GM12878 (cell line): ENCODE measurements around the gene BMAL1. TPM values are rescaled to one million over a fixed set of nuclear protein-coding genes. Genes with fewer than 3 reads are reported as not detected.
A peak's percentile ranks its signal among the peaks of the same experiment; 100 is the strongest.

ENCODE experiments used
- ATAC-seq: fragments of 200-7000 bp; cut with Tn5 transposase; 3 replicates; pipeline ENCODE4 v1.9.1; 2020; ENCODE audit warnings: mild to moderate bottlenecking, moderate library complexity
- BruUV-seq: library from RNA; stranded (reverse); fragments of 400-500 nt; replicated peaks from 2 replicates; lab custom pipeline; 2021; lab: Mats Ljungman, UMichigan
- CTCF ChIA-PET: fragments of 300-600 bp; sonication (Branson Sonifier 250); formaldehyde crosslinking; extraction: SDS; loops from one replicate; lab custom pipeline; 2021; ENCODE audit warnings: inconsistent platforms; lab: Yijun Ruan, JAX
- POLR2A ChIA-PET: fragments of 350-600 bp; formaldehyde crosslinking; extraction: SDS; loops from one replicate; lab custom pipeline; 2021; ENCODE audit warnings: inconsistent platforms; lab: Charles Lee
- RAD21 ChIA-PET: fragments of 300-600 bp; sonication (Branson Sonifier 250); formaldehyde crosslinking; loops from one replicate; lab custom pipeline; 2023; ENCODE audit warnings: antibody characterized with exemption; ENCODE audit not compliant: unreplicated experiment; lab: Charles Lee
- SMC1A ChIA-PET: fragments of 300-600 bp; sonication (Branson Sonifier 250); formaldehyde crosslinking; loops from one replicate; lab custom pipeline; 2023; ENCODE audit not compliant: unreplicated experiment, uncharacterized antibody; lab: Charles Lee
- DNase-seq: peaks from one replicate; pipeline ENCODE4 v3.0.0-alpha.2; 2011; ENCODE audit warnings: low read depth, low spot score
- FAIRE-seq: peaks from 3 replicates; lab custom pipeline; 2011; peaks lifted over from hg19 to GRCh38; lab: Jason Lieb, UNC
- H2AFZ ChIP-seq: 2 replicates; pipeline ENCODE4 v1.6.0; 2011; ENCODE audit warnings: low read depth, low read length, control low read depth; ENCODE audit not compliant: control insufficient read depth
- H3K27ac ChIP-seq: 2 replicates; pipeline ENCODE4 v1.5.1; 2011; ENCODE audit warnings: control low read depth; ENCODE audit not compliant: control insufficient read depth, insufficient read depth
- H3K27me3 ChIP-seq, 2 experiments: replicated peaks in 1 of 2; 2 replicates each; pipeline versions ENCODE4 v1.6.0 to v1.6.1; 2011; ENCODE audit warnings: low read length in 1 of 2; ENCODE audit not compliant: control insufficient read depth in 2 of 2, insufficient read depth in 2 of 2
- H3K36me3 ChIP-seq, 2 experiments: 2 replicates each; pipeline ENCODE4 v1.5.1; 2011; ENCODE audit warnings: low read length in 1 of 2; ENCODE audit not compliant: control insufficient read depth in 2 of 2, insufficient read depth in 2 of 2
- H3K4me1 ChIP-seq: 2 replicates; pipeline ENCODE4 v1.6.1; 2011; ENCODE audit warnings: mild to moderate bottlenecking, low read length, moderate library complexity, mixed read lengths; ENCODE audit not compliant: control insufficient read depth, insufficient read depth
- H3K4me2 ChIP-seq: 2 replicates; pipeline ENCODE4 v1.6.0; 2011; ENCODE audit warnings: control low read depth; ENCODE audit not compliant: control insufficient read depth, insufficient read depth
- H3K4me3 ChIP-seq: fragments of 200-600 bp; sonication (generic); 2 replicates; pipeline ENCODE4 v1.5.1; 2016
- H3K79me2 ChIP-seq: 2 replicates; pipeline ENCODE4 v1.6.0; 2011; ENCODE audit warnings: low read length; ENCODE audit not compliant: control insufficient read depth, insufficient read depth
- H3K9ac ChIP-seq: 2 replicates; pipeline ENCODE4 v1.8.0; 2011; ENCODE audit warnings: low read length, control low read depth, mixed read lengths; ENCODE audit not compliant: control insufficient read depth, insufficient read depth
- H3K9me3 ChIP-seq: replicated peaks from 3 replicates; pipeline ENCODE4 v1.5.1; 2011; ENCODE audit warnings: mild to moderate bottlenecking, low read length; ENCODE audit not compliant: control insufficient read depth, insufficient read depth
- H4K20me1 ChIP-seq: 2 replicates; pipeline ENCODE4 v1.6.0; 2011; ENCODE audit not compliant: control insufficient read depth, insufficient read depth
- FOS ChIP-seq: IDR thresholded peaks from 3 replicates; pipeline ENCODE4 v1.6.1; 2011; ENCODE audit warnings: borderline replicate concordance; ENCODE audit not compliant: insufficient read length; ENCODE audit errors: extremely low read depth
- HSF1 ChIP-seq: fragments of 150-350 bp; IDR thresholded peaks from 2 replicates; pipeline ENCODE4 v1.6.1; 2014; ENCODE audit warnings: mild to moderate bottlenecking, low read depth, low read length
- IKZF1 ChIP-seq: fragments of 450-650 bp; conservative IDR thresholded peaks from 2 replicates; pipeline ENCODE4 v1.6.1; 2017; ENCODE audit warnings: antibody characterized with exemption, mild to moderate bottlenecking
- IKZF2 ChIP-seq, 2 experiments: fragments of 450-650 bp; IDR thresholded peaks; 2 replicates each; pipeline ENCODE4 v1.6.1; 2017; ENCODE audit warnings: mild to moderate bottlenecking in 2 of 2, moderate library complexity in 2 of 2
- IRF4 ChIP-seq: IDR thresholded peaks from 2 replicates; pipeline ENCODE4 v1.6.1; 2011; ENCODE audit warnings: low read depth, low read length
- KLF5 ChIP-seq: fragments of 450-650 bp; IDR thresholded peaks from 2 replicates; pipeline ENCODE4 v1.6.1; 2014; ENCODE audit warnings: mild to moderate bottlenecking; ENCODE audit not compliant: partially characterized antibody
- MAX ChIP-seq: IDR thresholded peaks from 2 replicates; pipeline ENCODE4 v1.6.1; 2012; ENCODE audit warnings: low read depth, low read length, improper control_type of control experiment
- SMC3 ChIP-seq: IDR thresholded peaks from 2 replicates; pipeline ENCODE4 v1.6.1; 2011; ENCODE audit warnings: low read length, improper control_type of control experiment, borderline replicate concordance
- SUZ12 ChIP-seq: fragments of 200-600 bp; sonication (generic); IDR thresholded peaks from one replicate; pipeline ENCODE4 v1.6.1; 2018; ENCODE audit warnings: antibody characterized with exemption, mild to moderate bottlenecking; ENCODE audit not compliant: unreplicated experiment
- TCF7 ChIP-seq: IDR thresholded peaks from 2 replicates; pipeline ENCODE4 v1.6.1; 2014; ENCODE audit warnings: antibody characterized with exemption, borderline replicate concordance
- ZNF24 ChIP-seq: fragments of 450-650 bp; IDR thresholded peaks from 2 replicates; pipeline ENCODE4 v1.6.1; 2017; ENCODE audit warnings: antibody characterized with exemption, mild to moderate bottlenecking
- WGBS: methylation state at CpG from one replicate; pipeline ENCODE4 v1.1.6; 2016; ENCODE audit warnings: low lambda C conversion rate; ENCODE audit not compliant: insufficient replicate concordance, insufficient coverage; ENCODE audit errors: missing lambda C conversion rate; 5-methylcytosine and 5-hydroxymethylcytosine counted together
- in situ Hi-C: fragments of 300-500 bp; cut with MboI; formaldehyde crosslinking; loops from 9 replicates; pipeline ENCODE4 v1.14.3; 2018; ENCODE audit warnings: mixed read lengths
- intact Hi-C: fragments of 100-400 bp; cut with micrococcal nuclease; formaldehyde crosslinking; loops from one replicate; pipeline ENCODE4 v1.14.2; 2022; ENCODE audit not compliant: unreplicated experiment
- polyA plus RNA-seq, 11 experiments: library from polyadenylated mRNA; depleted of rRNA in 4 of 11; unstranded in 6 of 11; stranded (reverse) in 5 of 11; fragments of >200 nt; fragmentation: Nextera tagmentation in 4 of 11; fragmentation: Illumina TruSeq in 1 of 11; extraction: Ambion mirVana in 4 of 11; extraction: Trizol in 1 of 11; gene quantifications; 1 replicate in 1 of 11; 2 replicates in 10 of 11; pipeline versions ENCODE4 v1.2.1 to v1.2.3, GENCODE V29; 2011 to 2016; ENCODE audit warnings: inconsistent platforms in 2 of 11, missing spikeins in 2 of 11, low read depth in 1 of 11
- total RNA-seq, 4 experiments: library from RNA; depleted of rRNA in 3 of 4; stranded (reverse); fragments of >200 nt in 3 of 4; fragmentation: Illumina TruSeq in 1 of 4; extraction: Trizol in 1 of 4; gene quantifications; 2 replicates each; pipeline versions ENCODE4 v1.2.1 to v1.2.3, GENCODE V29; 2013 to 2021

BMAL1 gene
- total and polyA plus RNA-seq, 10 of the 15 experiments (the other 5 are each of a cell fraction or from before 2014, with no cell fraction given) = 3.5 to 40.6 (median 13.6) TPM

- TF ChIP-seq SUZ12 = no peak
- no peak for TF ChIP-seq KLF5
- TF ChIP-seq HSF1 = no peak
Observed at GRCh38 chr11:13286279-13286821, 8.8 kb downstream of the BMAL1 start (continued).

- Histone ChIP-seq H3K4me1 (peaks cover 3% of the 10 kb centered on the region; the same call in 1 of the 2 replicates), H3K9me3 (no peaks in the 10 kb centered on the region)
- SMC1A ChIA-PET = interaction anchor here (0.6 to 6.4 kb wide), 15 partner anchors 8 to 998 kb away, joined by 3 to 85 read pairs (median 5); no protein-coding TSS in a partner anchor
- peak; percentile 69 for ATAC-seq
- TF ChIP-seq IKZF1 = peak; percentile 12; the same call in 1 of the 2 replicates
- TF ChIP-seq IKZF2 (IDR thresholded peaks at IDR 0.05) = peak; percentile 9 to 16; a peak in 1 of 4 replicates
- no peak for TF ChIP-seq SMC3
- TF ChIP-seq FOS = no peak
- TF ChIP-seq IRF4 = no peak
- no peak for TF ChIP-seq TCF7
- TF ChIP-seq MAX = no peak
- 0 out of 2 replicates have a peak, but pooled peaks have one; percentile 10 for TF ChIP-seq ZNF24
- TF ChIP-seq, all 136 proteins: peak for 3
- Histone ChIP-seq H3K4me2 (no peak overlapping the region), H3K27ac (no peak overlapping the region), H3K36me3 (no peaks in the 10 kb centered on the region; a peak in 1 of 4 replicates), H3K27me3 (no peaks in the 10 kb centered on the region), H3K9ac (no peak overlapping the region), H3K79me2 (peaks cover 48% of the 10 kb centered on the region), H3K4me3 (no peak overlapping the region), H2AFZ (no peak overlapping the region), H4K20me1 (no peaks in the 10 kb centered on the region; the same call in 1 of the 2 replicates)
- in situ Hi-C loops (loop anchor here (5.0 kb wide), 1 partner anchor 45 kb away; no protein-coding TSS in a partner anchor), intact Hi-C loops (loop anchor here (2.0 kb wide), 1 partner anchor 48 kb away; no protein-coding TSS in a partner anchor)
- 47% methylated on average over 3 of the region's 3 CpGs for WGBS
- FAIRE-seq (no peak), DNase-seq (no peak)
- ChIA-PET POLR2A (interaction anchor here (0.7 to 3.2 kb wide), 8 partner anchors 8 to 50 kb away, joined by 3 to 23 read pairs (median 6); no protein-coding TSS in a partner anchor), CTCF (interaction anchor here (0.9 to 5.7 kb wide), 14 partner anchors 8 to 264 kb away, joined by 3 to 69 read pairs (median 5); no protein-coding TSS in a partner anchor), RAD21 (interaction anchor here (0.8 to 4.6 kb wide), 7 partner anchors 8 to 50 kb away, joined by 3 to 44 read pairs (median 4); no protein-coding TSS in a partner anchor)
- no TSS peak for BruUV-seq
Observed at GRCh38 chr11:13287036-13287435, 9.4 kb downstream of the BMAL1 start.
